Mucosa of stomach (tissue), 1 donor: ENCODE measurements around the gene ANKRD12.

Experiments used
- H3K27me3 ChIP-seq: one replicate; pipeline ENCODE4 v1.7.0; 2013; ENCODE audit warnings: mild to moderate bottlenecking, low read length; ENCODE audit not compliant: control insufficient read depth, insufficient read depth
- H3K36me3 ChIP-seq: one replicate; pipeline ENCODE4 v1.7.0; 2013; ENCODE audit warnings: low read length; ENCODE audit not compliant: control insufficient read depth, insufficient read depth
- H3K4me1 ChIP-seq: one replicate; pipeline ENCODE4 v1.7.0; 2013; ENCODE audit warnings: mild to moderate bottlenecking, low read length; ENCODE audit not compliant: control insufficient read depth, insufficient read depth
- H3K4me3 ChIP-seq: one replicate; pipeline ENCODE4 v1.7.0; 2013; ENCODE audit warnings: low read length
- H3K9ac ChIP-seq: one replicate; pipeline ENCODE4 v1.7.0; 2013; ENCODE audit warnings: mild to moderate bottlenecking, low read length, moderate library complexity
- H3K9me3 ChIP-seq: one replicate; pipeline ENCODE4 v1.7.0; 2013; ENCODE audit warnings: mild to moderate bottlenecking, low read length, moderate library complexity; ENCODE audit not compliant: control insufficient read depth
- donor health status: Pancreatic carcinoma.

ANKRD12 gene

DNA sequence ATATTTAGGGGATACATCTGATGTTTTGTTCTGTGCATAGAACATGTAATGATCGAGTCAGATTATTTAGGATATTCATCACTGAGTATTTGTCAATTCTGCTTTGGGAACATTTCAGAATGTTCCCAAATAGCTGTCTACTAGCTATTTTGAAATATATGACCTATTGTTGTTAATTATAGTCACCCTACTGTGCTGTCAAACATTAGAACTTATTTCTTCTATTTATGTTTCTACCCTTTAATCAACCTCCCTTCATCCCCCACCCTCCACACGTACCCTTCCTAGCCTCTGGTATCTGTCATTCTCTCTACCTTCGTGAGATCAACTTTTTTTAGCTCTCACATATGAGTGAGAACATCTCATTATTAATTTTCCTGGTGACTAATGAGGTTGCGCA is 40.9 kb downstream of the ANKRD12 start:
- Histone ChIP-seq H3K4me3 (no peak overlapping the region), H3K27me3 (no peaks in the 10 kb centered on the region), H3K9ac (no peak overlapping the region), H3K9me3 (no peaks in the 10 kb centered on the region), H3K4me1 (no peaks in the 10 kb centered on the region), H3K36me3 (no peaks in the 10 kb centered on the region)

GRCh38 chr18:9178557-9178956 is 42.0 kb downstream of the ANKRD12 start:
- Histone ChIP-seq H3K4me3 (no peak overlapping the region), H3K4me1 (no peaks in the 10 kb centered on the region), H3K27me3 (no peaks in the 10 kb centered on the region), H3K9me3 (no peaks in the 10 kb centered on the region), H3K9ac (no peak overlapping the region), H3K36me3 (no peaks in the 10 kb centered on the region)

GRCh38 chr18:9181275-9181674 is 44.7 kb downstream of the ANKRD12 start:
- H3K9ac ChIP-seq = no peak overlapping the region
- no peaks in the 10 kb centered on the region for H3K27me3 ChIP-seq
- H3K36me3 ChIP-seq = no peaks in the 10 kb centered on the region
- no peaks in the 10 kb centered on the region for H3K4me1 ChIP-seq
- no peaks in the 10 kb centered on the region for H3K9me3 ChIP-seq
- H3K4me3 ChIP-seq = no peak overlapping the region

DNA sequence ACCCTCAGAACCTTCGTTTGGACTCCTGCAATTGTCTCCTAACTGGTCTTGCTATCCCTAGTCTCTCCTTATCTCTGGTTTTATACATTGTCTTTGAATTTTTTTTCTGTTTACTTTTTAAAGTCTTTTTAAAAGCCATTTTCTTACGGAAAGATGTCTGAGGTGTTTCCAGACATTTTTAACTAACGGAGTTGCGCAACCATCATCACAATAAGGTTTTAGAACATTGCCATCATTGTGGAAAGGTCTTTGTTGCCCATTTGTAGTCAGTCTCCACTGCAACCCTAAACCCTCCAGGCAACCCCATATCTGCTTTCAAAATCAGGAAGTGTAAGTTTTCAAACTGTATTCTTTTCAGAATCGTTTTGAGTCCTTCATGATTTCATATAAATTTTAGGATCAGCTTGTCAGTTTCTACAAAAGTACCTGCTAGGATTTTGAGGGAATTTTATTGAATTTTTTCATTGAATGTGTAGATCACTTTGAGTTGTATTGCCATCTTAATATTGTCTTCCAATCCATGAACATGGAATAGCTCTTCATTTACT is 46.3 kb downstream of the ANKRD12 start:
- Histone ChIP-seq H3K4me1 (no peaks in the 10 kb centered on the region), H3K4me3 (no peak overlapping the region), H3K36me3 (no peaks in the 10 kb centered on the region), H3K27me3 (no peaks in the 10 kb centered on the region), H3K9me3 (no peaks in the 10 kb centered on the region), H3K9ac (no peak overlapping the region)

- no peak overlapping the region for H3K4me3 ChIP-seq
- H3K36me3 ChIP-seq = no peaks in the 10 kb centered on the region
- H3K4me1 ChIP-seq = no peaks in the 10 kb centered on the region
- no peaks in the 10 kb centered on the region for H3K9me3 ChIP-seq
- no peak overlapping the region for H3K9ac ChIP-seq
- H3K27me3 ChIP-seq = no peaks in the 10 kb centered on the region
Observed at GRCh38 chr18:9184998-9185613, 48.5 kb downstream of the ANKRD12 start.

- Histone ChIP-seq H3K27me3 (no peaks in the 10 kb centered on the region), H3K4me3 (no peak overlapping the region), H3K4me1 (no peaks in the 10 kb centered on the region), H3K9me3 (no peaks in the 10 kb centered on the region), H3K9ac (no peak overlapping the region), H3K36me3 (no peaks in the 10 kb centered on the region)
Observed at GRCh38 chr18:9188359-9189231, 52.0 kb downstream of the ANKRD12 start.

DNA sequence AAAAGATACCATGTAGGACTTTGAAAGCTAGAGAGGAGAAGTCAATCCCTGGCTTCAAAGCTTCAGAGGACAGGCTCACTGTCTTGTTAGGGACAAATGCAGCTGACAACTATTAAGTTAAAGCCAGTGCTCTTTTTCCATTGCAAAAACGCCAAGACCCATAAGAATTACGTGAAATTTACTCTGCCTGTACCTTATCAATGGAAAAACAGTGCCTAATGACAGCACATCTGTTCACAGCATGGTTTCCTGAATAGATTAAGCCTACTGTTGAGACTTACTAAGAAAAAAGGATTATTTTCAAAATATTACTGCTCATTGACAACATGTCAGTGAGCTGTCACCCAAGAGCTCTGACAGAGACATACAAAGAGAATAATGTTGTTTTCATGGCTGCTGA is 52.9 kb downstream of the ANKRD12 start:
- Histone ChIP-seq H3K4me3 (no peak overlapping the region), H3K27me3 (no peaks in the 10 kb centered on the region), H3K36me3 (no peaks in the 10 kb centered on the region), H3K9me3 (no peaks in the 10 kb centered on the region), H3K4me1 (no peaks in the 10 kb centered on the region), H3K9ac (no peak overlapping the region)

- Histone ChIP-seq H3K9ac (no peak overlapping the region), H3K4me3 (no peak overlapping the region), H3K4me1 (no peaks in the 10 kb centered on the region), H3K9me3 (no peaks in the 10 kb centered on the region), H3K36me3 (no peaks in the 10 kb centered on the region), H3K27me3 (no peaks in the 10 kb centered on the region)
Observed at GRCh38 chr18:9191658-9192256, 55.2 kb downstream of the ANKRD12 start.

GRCh38 chr18:9193031-9193430 is 56.5 kb downstream of the ANKRD12 start:
- H3K9ac ChIP-seq = no peak overlapping the region
- no peaks in the 10 kb centered on the region for H3K36me3 ChIP-seq
- no peaks in the 10 kb centered on the region for H3K9me3 ChIP-seq

DNA sequence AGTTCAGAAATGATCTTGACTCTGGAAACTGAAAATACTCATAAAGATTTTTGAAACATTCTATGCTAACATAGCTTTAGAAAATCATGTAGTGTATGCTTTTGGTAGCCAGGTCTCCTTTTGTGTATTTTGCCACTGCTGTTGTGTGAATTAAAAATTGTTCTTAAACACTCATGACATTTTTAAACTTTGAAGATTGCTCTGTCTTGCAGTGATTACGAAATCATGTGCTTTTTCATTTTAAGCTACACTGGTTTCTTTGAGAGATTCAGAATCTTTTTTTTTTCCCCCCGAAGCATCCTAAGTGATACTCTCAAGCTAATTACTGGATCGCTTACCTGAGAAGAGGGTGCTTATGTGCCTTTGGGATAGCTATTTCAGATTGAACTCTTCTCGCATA is 60.0 kb downstream of the ANKRD12 start:
- Histone ChIP-seq H3K9me3 (no peaks in the 10 kb centered on the region), H3K27me3 (no peaks in the 10 kb centered on the region), H3K4me3 (no peak overlapping the region), H3K4me1 (no peaks in the 10 kb centered on the region), H3K36me3 (no peaks in the 10 kb centered on the region), H3K9ac (no peak overlapping the region)

More at GRCh38 chr18:9193031-9193430, 56.5 kb downstream of the ANKRD12 start:
- H3K4me1 ChIP-seq = no peaks in the 10 kb centered on the region
- no peak overlapping the region for H3K4me3 ChIP-seq
- H3K27me3 ChIP-seq = no peaks in the 10 kb centered on the region

DNA sequence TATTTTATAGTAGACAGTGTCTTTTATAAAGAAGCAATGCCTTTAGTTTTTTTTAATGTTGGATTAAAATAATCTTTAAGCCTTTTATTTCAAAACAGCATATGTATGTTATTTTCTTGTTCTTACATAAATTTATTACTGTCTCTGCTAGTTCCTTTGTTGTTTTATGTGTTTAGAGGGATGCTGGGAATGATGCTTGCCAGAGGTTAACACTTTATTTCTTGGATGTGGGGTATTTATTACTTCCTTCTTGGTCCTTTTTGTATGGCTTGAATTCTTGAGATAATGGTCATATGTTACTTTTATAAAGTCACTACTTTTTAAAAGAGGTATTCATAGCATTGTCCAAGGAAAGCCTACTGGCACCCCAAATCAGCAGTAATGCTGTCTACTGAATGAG is 63.1 kb downstream of the ANKRD12 start:
- Histone ChIP-seq H3K4me1 (no peaks in the 10 kb centered on the region), H3K27me3 (no peaks in the 10 kb centered on the region), H3K9ac (no peak overlapping the region), H3K36me3 (no peaks in the 10 kb centered on the region), H3K4me3 (no peak overlapping the region), H3K9me3 (no peaks in the 10 kb centered on the region)

- no peaks in the 10 kb centered on the region for H3K4me1 ChIP-seq
- no peak overlapping the region for H3K4me3 ChIP-seq
- H3K9ac ChIP-seq = no peak overlapping the region
- H3K36me3 ChIP-seq = no peaks in the 10 kb centered on the region
- no peaks in the 10 kb centered on the region for H3K9me3 ChIP-seq
- no peaks in the 10 kb centered on the region for H3K27me3 ChIP-seq
Observed at GRCh38 chr18:9201224-9201623, 64.6 kb downstream of the ANKRD12 start.
